ENCODE data around the gene CRKL.

GRCh38 chr22:20889025-20889704 lies 28.0 kb upstream of the CRKL start:
- TF ChIP-seq CTCF (IDR thresholded peaks at IDR 0.05; ENCODE audit: low read depth, low read length) (no peak), EZH2phosphoT487 (IDR thresholded peaks at IDR 0.05; ENCODE audit: low read depth) (no peak)
